GM12864 (cell line): ENCODE results near the gene SERPINA3.

ENCODE experiments used
- DNase-seq: peaks from one replicate; pipeline ENCODE4 v3.0.0-alpha.2; 2011; ENCODE audit warnings: low read depth
- H3K4me3 ChIP-seq: 2 replicates; pipeline ENCODE4 v1.5.1; 2011; ENCODE audit warnings: mild to moderate bottlenecking, low read depth, low read length, control low read depth
- CTCF ChIP-seq: IDR thresholded peaks from 2 replicates; pipeline ENCODE4 v1.5.1; 2011; ENCODE audit warnings: low read depth, mild to moderate bottlenecking, moderate library complexity, low read length, control low read depth, inconsistent platforms; ENCODE audit errors: missing control alignments

Gene SERPINA3

DNA sequence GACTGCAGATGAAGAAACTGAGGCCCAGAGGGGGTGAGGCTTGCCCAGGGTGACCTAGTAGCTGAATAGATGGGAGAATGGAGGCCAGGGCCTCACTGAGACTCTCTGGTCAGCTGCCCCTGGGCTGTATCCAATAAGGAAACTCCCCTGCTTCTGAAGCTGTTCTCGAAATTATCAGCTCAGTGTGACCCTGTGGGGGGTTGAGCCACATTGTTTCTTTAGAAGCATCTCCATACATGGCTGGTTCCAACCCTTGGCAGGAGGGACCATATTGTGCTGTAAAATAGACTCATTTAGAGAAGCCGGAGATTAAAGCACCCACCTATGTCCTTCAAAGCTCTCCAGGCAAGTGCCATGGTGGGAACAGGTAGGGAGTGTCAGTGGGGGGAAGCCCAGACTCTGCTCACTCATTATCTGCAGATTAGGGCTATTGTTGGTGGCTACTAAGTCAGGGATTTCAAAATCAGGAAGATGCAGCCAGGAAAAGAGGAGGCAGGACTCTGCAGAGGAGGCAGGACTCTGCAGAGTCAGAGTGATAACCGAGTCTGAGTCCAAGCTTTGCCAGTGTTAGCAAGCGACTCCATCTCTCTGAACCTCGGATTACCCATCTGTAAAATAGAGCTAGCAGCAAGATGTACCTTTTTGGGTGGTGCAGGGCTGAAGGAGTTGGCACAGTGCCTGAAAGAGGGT lies 27.5 kb upstream of the SERPINA3 start:
- no peak for DNase-seq
- TF ChIP-seq CTCF, result no peak
- H3K4me3 ChIP-seq, result no peak overlapping the region

- H3K4me3 ChIP-seq, result no peak overlapping the region
- TF ChIP-seq CTCF, result no peak
- DNase-seq, result no peak
These were observed 25.6 kb upstream of the SERPINA3 start for GRCh38 chr14:94586635-94587034.

DNA sequence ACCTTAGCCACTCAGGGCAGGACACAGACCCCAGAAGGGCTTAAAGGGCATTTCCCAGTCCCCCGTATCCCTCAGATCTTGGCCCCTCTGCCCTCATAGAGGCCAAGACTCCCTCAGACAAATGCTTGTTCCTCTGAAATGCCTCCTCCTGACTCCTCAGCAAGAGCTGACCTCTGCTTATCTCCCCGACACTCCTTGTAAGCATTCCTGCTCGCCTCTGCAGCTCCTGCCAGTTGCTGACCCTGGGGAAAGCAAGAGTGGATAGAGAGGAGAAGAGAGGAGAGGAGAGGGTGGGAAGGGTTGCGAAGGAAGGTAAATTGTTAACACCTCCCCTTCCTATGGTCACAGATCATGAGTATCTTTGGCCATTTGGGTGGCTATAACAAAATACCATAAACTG lies 23.9 kb upstream of the SERPINA3 start:
- TF ChIP-seq CTCF, result no peak
- H3K4me3 ChIP-seq, result no peak overlapping the region
- DNase-seq, result no peak

DNA sequence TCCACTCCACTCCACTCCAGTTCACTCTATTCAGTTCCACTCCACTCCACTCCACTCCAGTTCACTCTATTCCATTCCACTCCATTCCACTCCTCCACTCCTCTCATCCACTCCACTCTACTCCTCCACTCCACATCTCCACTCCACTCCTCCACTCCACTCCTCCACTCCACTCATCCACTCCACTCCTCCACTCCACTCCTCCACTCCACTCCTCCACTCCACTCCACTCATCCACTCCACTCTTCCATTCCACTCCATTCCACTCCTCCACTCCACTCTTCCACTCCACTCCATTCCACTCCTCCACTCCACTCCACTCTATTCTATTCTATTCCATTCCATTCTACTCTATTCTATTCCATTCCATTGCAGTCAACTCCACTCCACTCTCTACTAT lies 21.1 kb upstream of the SERPINA3 start:
- no peak for TF ChIP-seq CTCF
- no peak for DNase-seq

GRCh38 chr14:94591871-94592270 lies 20.3 kb upstream of the SERPINA3 start:
- DNase-seq, result no peak
- no peak overlapping the region for H3K4me3 ChIP-seq
- no peak for TF ChIP-seq CTCF

More for the DNA sequence above, 21.1 kb upstream of the SERPINA3 start:
- H3K4me3 ChIP-seq, result no peak overlapping the region

DNA sequence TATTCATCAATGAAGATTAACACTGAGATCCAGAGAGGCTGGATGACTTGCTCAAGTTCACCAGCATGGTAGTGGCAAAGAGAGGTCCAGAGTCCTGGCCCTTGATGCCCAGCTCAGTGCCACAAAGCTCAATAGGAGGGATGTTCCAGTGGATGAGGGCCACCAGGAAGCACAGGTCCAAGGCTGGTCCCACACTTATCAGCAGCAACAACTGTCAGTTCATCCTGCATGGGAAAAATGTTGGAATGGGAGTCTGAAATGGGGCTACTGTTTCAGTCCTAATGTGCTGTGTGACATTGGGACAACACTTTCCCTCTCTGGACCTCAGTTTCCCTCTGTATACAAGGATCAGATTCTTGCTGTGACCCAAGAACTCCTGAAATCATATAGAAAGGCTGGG lies 19.7 kb upstream of the SERPINA3 start:
- H3K4me3 ChIP-seq, result no peak overlapping the region
- no peak for DNase-seq
- TF ChIP-seq CTCF, result no peak

DNA sequence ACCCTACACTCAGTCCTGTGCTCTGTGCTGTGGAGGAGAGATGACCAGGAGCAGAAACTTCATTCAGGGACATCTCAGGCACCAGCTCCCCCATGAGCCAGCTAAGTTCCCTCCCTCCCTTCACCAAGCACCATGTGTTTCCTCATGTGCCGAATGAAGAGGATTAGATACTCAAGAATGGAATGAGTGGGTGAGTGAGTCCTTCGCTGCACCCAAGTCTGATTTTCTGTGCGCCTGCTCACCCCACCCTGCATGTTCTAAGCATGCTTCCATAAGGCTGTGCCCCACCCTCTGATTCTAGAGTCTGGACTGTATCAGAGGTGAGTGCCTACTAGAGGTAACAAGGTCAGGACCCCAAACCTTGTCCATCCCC lies 18.8 kb upstream of the SERPINA3 start:
- H3K4me3 ChIP-seq, result no peak overlapping the region
- no peak for DNase-seq
- no peak for TF ChIP-seq CTCF
